ENCODE results near the gene PSG1. TPM values are rescaled to one million over a fixed set of nuclear protein-coding genes. Genes with fewer than 3 reads are reported as not detected.

PSG1 gene
- total RNA-seq, result not detected in 2 replicates

GRCh38 chr19:42879613-42880012 lies at the start of gene PSG1:
Gene PSG1 (minus strand): TSS chr19:42879713. CDS start chr19:42879581, 132 bp downstream.

GRCh38 chr19:42917634-42918033 lies 38.1 kb upstream of the PSG1 start, which contains the start of gene PSG6:
Gene PSG6 (minus strand): TSS chr19:42917894. CDS start chr19:42917792, 102 bp downstream.

Other genes with a start within 250 kb of the PSG1 start
- gene PSG3, start 139.2 kb downstream of the PSG1 start, total RNA-seq, result not detected in 2 replicates
- not detected in 2 replicates for gene PSG8, start 114.0 kb downstream of the PSG1 start, total RNA-seq
- gene PSG6, start 38.2 kb upstream of the PSG1 start, total RNA-seq, result not detected in 2 replicates
- not detected in 2 replicates for gene PSG7, start 57.5 kb upstream of the PSG1 start, total RNA-seq
- gene PSG11, start 146.8 kb upstream of the PSG1 start, total RNA-seq, result not detected in 2 replicates
- not detected in 2 replicates for gene PSG2, start 203.0 kb upstream of the PSG1 start, total RNA-seq

All from hair follicular keratinocyte (primary cell).